SK-N-SH (cell line): ENCODE measurements around the gene TPMT. TPM values are rescaled to one million over a fixed set of nuclear protein-coding genes. Genes with fewer than 3 reads are reported as not detected.

Source experiments
- CTCF ChIA-PET: fragments of 300-600, 350-600 bp; formaldehyde crosslinking; extraction: SDS; loops from one replicate; lab custom pipeline; 2021; lab: Yijun Ruan, JAX
- POLR2A ChIA-PET: fragments of 350-600 bp; sonication (Branson Sonifier 250); formaldehyde crosslinking; extraction: SDS; loops from one replicate; lab custom pipeline; 2020; ENCODE audit warnings: antibody characterized with exemption, inconsistent platforms; lab: Yijun Ruan, JAX
- DNase-seq: peaks from one replicate; pipeline ENCODE4 v3.0.0; 2012
- H2AFZ ChIP-seq: fragments of 200-600 bp; sonication (generic); 2 replicates; pipeline ENCODE4 v1.8.1; 2016; ENCODE audit warnings: antibody characterized with exemption, mild to moderate bottlenecking, low read depth
- H3F3A ChIP-seq: fragments of 200-600 bp; sonication (generic); replicated peaks from 2 replicates; pipeline ENCODE3; 2016; ENCODE audit warnings: antibody characterized with exemption, mild to moderate bottlenecking; ENCODE audit not compliant: insufficient read depth
- H3K27ac ChIP-seq, 2 experiments: fragments of 200-500 bp in 1 of 2; fragments of 200-600 bp in 1 of 2; sonication (Bioruptor generic) in 1 of 2; sonication (generic), shearing (Covaris generic) in 1 of 2; 2 replicates each; pipeline versions ENCODE4 v1.5.1 to v1.6.1; 2014 to 2016; ENCODE audit warnings: low read depth in 2 of 2, inconsistent platforms in 1 of 2, low read length in 1 of 2, mild to moderate bottlenecking in 1 of 2, mixed read lengths in 1 of 2
- H3K27me3 ChIP-seq: fragments of 200-600 bp; sonication (generic), shearing (Covaris generic); 2 replicates; pipeline ENCODE4 v1.6.1; 2016; ENCODE audit warnings: mixed run types; ENCODE audit not compliant: insufficient read depth
- H3K36me3 ChIP-seq, 2 experiments: fragments of 200-500 bp in 1 of 2; fragments of 200-600 bp in 1 of 2; sonication (Bioruptor generic) in 1 of 2; sonication (generic) in 1 of 2; replicated peaks in 1 of 2; 2 replicates each; pipeline versions ENCODE3 to v1.5.1; 2014 to 2016; ENCODE audit warnings: low read length in 1 of 2, mild to moderate bottlenecking in 1 of 2; ENCODE audit not compliant: insufficient read depth in 2 of 2, control insufficient read depth in 1 of 2
- H3K4me1 ChIP-seq, 2 experiments: fragments of 200-500 bp in 1 of 2; fragments of 200-600 bp in 1 of 2; sonication (Bioruptor generic) in 1 of 2; sonication (generic), shearing (Covaris generic) in 1 of 2; 2 replicates each; pipeline versions ENCODE4 v1.5.1 to v1.6.1; 2014 to 2016; ENCODE audit warnings: low read depth in 1 of 2, low read length in 1 of 2, mixed run types in 1 of 2; ENCODE audit not compliant: insufficient read depth in 2 of 2, control insufficient read depth in 1 of 2
- H3K4me2 ChIP-seq: fragments of 200-600 bp; sonication (generic), shearing (Covaris generic); 2 replicates; pipeline ENCODE4 v1.6.1; 2017; ENCODE audit warnings: mixed run types
- H3K4me3 ChIP-seq, 2 experiments: fragments of 200-500 bp in 1 of 2; fragments of 200-600 bp in 1 of 2; sonication (Bioruptor generic) in 1 of 2; sonication (generic), shearing (Covaris generic) in 1 of 2; 2 replicates each; pipeline versions ENCODE4 v1.5.1 to v1.8.1; 2014 to 2016; ENCODE audit warnings: low read depth in 2 of 2, inconsistent platforms in 1 of 2, low read length in 1 of 2, mild to moderate bottlenecking in 1 of 2, mixed read lengths in 1 of 2, moderate library complexity in 1 of 2
- H3K79me2 ChIP-seq: fragments of 200-600 bp; sonication (generic); 2 replicates; pipeline ENCODE4 v1.8.1; 2017; ENCODE audit warnings: mild to moderate bottlenecking; ENCODE audit not compliant: insufficient read depth
- H3K9ac ChIP-seq: fragments of 200-600 bp; sonication (generic); 2 replicates; pipeline ENCODE4 v1.6.1; 2017; ENCODE audit warnings: mixed run types
- H3K9me2 ChIP-seq: fragments of 200-600 bp; sonication (generic); 2 replicates; pipeline ENCODE4 v1.6.1; 2017; ENCODE audit warnings: mixed run types
- H3K9me3 ChIP-seq: fragments of 200-600 bp; sonication (generic); 2 replicates; pipeline ENCODE4 v1.6.1; 2017; ENCODE audit warnings: mixed run types, mild to moderate bottlenecking, moderate library complexity
- H4K20me1 ChIP-seq: fragments of 200-600 bp; sonication (generic); 2 replicates; pipeline ENCODE4 v1.6.1; 2017; ENCODE audit warnings: mild to moderate bottlenecking, mixed run types; ENCODE audit not compliant: insufficient read depth
- CHD2 ChIP-seq: fragments of 150-350 bp; IDR thresholded peaks from 2 replicates; pipeline ENCODE4 v1.6.1; 2018; ENCODE audit warnings: low read length; ENCODE audit not compliant: partially characterized antibody
- EP300 ChIP-seq, 2 experiments: IDR thresholded peaks; 2 replicates each; pipeline versions ENCODE4 v1.4.0 to v1.6.1; 2012; ENCODE audit warnings: borderline replicate concordance in 1 of 2, low read depth in 1 of 2, low read length in 1 of 2
- EZH2phosphoT487 ChIP-seq: fragments of 200-600 bp; sonication (generic); IDR thresholded peaks from 2 replicates; pipeline ENCODE4 v1.6.1; 2017; ENCODE audit warnings: low read depth, mixed run types, mild to moderate bottlenecking, antibody characterized with exemption, moderate library complexity, borderline replicate concordance
- GABPA ChIP-seq: IDR thresholded peaks from 2 replicates; pipeline ENCODE4 v1.4.0; 2012; ENCODE audit warnings: low read depth, mild to moderate bottlenecking
- GATA2 ChIP-seq: sonication (generic); formaldehyde crosslinking; IDR thresholded peaks from 2 replicates; pipeline ENCODE4 v1.5.0; 2020; ENCODE audit warnings: mild to moderate bottlenecking, missing genetic modification reagents
- JUND ChIP-seq: IDR thresholded peaks from 2 replicates; pipeline ENCODE4 v1.4.0; 2012
- NRF1 ChIP-seq: IDR thresholded peaks from 2 replicates; pipeline ENCODE4 v1.6.1; 2012; ENCODE audit warnings: low read depth, mild to moderate bottlenecking, low read length
- POLR2AphosphoS5 ChIP-seq: IDR thresholded peaks from 2 replicates; pipeline ENCODE4 v1.6.1; 2012; ENCODE audit warnings: low read depth, low read length
- RAD21 ChIP-seq: IDR thresholded peaks from 2 replicates; pipeline ENCODE4 v1.6.1; 2012; ENCODE audit warnings: mild to moderate bottlenecking, low read length
- TAF1 ChIP-seq: IDR thresholded peaks from 2 replicates; pipeline ENCODE4 v1.6.1; 2012; ENCODE audit warnings: low read depth, mild to moderate bottlenecking, low read length, moderate library complexity, borderline replicate concordance
- TEAD4 ChIP-seq: IDR thresholded peaks from 2 replicates; pipeline ENCODE4 v1.4.0; 2012; ENCODE audit warnings: mild to moderate bottlenecking, borderline replicate concordance; ENCODE audit not compliant: insufficient read depth
- WGBS: methylation state at CpG from one replicate; pipeline ENCODE4 v1.1.6; 2017; ENCODE audit warnings: low lambda C conversion rate; 5-methylcytosine and 5-hydroxymethylcytosine counted together
- polyA plus RNA-seq, 3 experiments: library from polyadenylated mRNA; depleted of rRNA; stranded (reverse); fragments of >200 nt; gene quantifications; 2 replicates each; pipeline ENCODE4 v1.2.3, GENCODE V29; 2012
- TF ChIP-seq, protein P1 (sequence below): fragments of 150-350 bp; IDR thresholded peaks from 2 replicates; pipeline ENCODE4 v1.6.1; 2016; ENCODE audit warnings: mild to moderate bottlenecking, low read depth, low read length
- TF ChIP-seq, protein P2 (sequence below): fragments of 200-600 bp; sonication (generic); IDR thresholded peaks from 2 replicates; pipeline ENCODE4 v1.6.1; 2017; ENCODE audit warnings: antibody characterized with exemption, mild to moderate bottlenecking, moderate library complexity
- TF ChIP-seq, protein P3 (sequence below): IDR thresholded peaks from 2 replicates; pipeline ENCODE4 v1.6.1; 2012; ENCODE audit warnings: mild to moderate bottlenecking, low read depth, low read length, moderate library complexity
- TF ChIP-seq, protein P4 (sequence below): IDR thresholded peaks from 2 replicates; pipeline ENCODE4 v1.4.0; 2012; ENCODE audit warnings: low read depth, borderline replicate concordance
- TF ChIP-seq, protein P5 (sequence below): IDR thresholded peaks from 2 replicates; pipeline ENCODE4 v1.4.0; 2012; ENCODE audit warnings: low read depth, borderline replicate concordance
- TF ChIP-seq, protein P6 (sequence below): IDR thresholded peaks from 2 replicates; pipeline ENCODE4 v1.4.0; 2012; ENCODE audit warnings: low read depth

TPMT gene
- polyA plus RNA-seq, 1 of the 3 experiments (the other 2 are of a cell fraction): 8.1 TPM

DNA sequence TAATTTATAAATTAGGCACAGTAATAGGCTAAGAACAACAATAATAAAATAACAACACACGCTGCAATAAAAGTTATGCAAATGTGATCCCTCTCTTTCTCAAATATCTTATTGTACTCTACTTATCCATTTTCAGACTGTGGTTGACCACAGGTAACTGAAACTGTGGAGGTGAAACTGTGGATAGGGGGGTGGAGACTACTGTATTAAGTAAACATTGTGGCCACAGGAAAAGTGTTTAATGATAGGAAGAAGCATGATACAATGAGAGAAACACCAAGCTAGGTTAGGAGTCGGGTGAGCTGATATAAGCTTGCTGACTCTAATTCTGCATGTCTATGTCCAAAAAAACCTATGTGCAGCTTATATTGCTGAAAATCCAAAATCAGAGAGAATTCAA, 55.4 kb downstream of the TPMT start:
- POLR2A ChIA-PET: no interaction called here
- Histone ChIP-seq H3F3A (no peaks in the 10 kb centered on the region), H3K36me3 (no peaks in the 10 kb centered on the region), H3K27ac (no peak overlapping the region), H3K4me1 (no peaks in the 10 kb centered on the region), H3K9me2 (no peaks in the 10 kb centered on the region), H3K79me2 (no peaks in the 10 kb centered on the region), H4K20me1 (no peaks in the 10 kb centered on the region), H3K9me3 (no peaks in the 10 kb centered on the region), H3K9ac (no peak overlapping the region), H3K4me3 (no peak overlapping the region), H2AFZ (no peak overlapping the region)
- CTCF ChIA-PET: interaction anchor here (1.0 to 1.2 kb wide), 2 partner anchors 9 to 284 kb away, joined by 3 to 5 read pairs; no protein-coding TSS in a partner anchor
- no peak for DNase-seq
- WGBS: 91% methylated on average over 2 of the region's 2 CpGs
- TF ChIP-seq, protein P1, sequence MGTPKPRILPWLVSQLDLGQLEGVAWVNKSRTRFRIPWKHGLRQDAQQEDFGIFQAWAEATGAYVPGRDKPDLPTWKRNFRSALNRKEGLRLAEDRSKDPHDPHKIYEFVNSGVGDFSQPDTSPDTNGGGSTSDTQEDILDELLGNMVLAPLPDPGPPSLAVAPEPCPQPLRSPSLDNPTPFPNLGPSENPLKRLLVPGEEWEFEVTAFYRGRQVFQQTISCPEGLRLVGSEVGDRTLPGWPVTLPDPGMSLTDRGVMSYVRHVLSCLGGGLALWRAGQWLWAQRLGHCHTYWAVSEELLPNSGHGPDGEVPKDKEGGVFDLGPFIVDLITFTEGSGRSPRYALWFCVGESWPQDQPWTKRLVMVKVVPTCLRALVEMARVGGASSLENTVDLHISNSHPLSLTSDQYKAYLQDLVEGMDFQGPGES: no peak
- TF ChIP-seq RAD21: no peak
- TF ChIP-seq POLR2AphosphoS5: no peak
- TF ChIP-seq EP300 (IDR thresholded peaks at IDR 0.05; ENCODE audit: borderline replicate concordance in 1 of 2, low read depth in 1 of 2, low read length in 1 of 2): no peak
- TF ChIP-seq, protein P2, sequence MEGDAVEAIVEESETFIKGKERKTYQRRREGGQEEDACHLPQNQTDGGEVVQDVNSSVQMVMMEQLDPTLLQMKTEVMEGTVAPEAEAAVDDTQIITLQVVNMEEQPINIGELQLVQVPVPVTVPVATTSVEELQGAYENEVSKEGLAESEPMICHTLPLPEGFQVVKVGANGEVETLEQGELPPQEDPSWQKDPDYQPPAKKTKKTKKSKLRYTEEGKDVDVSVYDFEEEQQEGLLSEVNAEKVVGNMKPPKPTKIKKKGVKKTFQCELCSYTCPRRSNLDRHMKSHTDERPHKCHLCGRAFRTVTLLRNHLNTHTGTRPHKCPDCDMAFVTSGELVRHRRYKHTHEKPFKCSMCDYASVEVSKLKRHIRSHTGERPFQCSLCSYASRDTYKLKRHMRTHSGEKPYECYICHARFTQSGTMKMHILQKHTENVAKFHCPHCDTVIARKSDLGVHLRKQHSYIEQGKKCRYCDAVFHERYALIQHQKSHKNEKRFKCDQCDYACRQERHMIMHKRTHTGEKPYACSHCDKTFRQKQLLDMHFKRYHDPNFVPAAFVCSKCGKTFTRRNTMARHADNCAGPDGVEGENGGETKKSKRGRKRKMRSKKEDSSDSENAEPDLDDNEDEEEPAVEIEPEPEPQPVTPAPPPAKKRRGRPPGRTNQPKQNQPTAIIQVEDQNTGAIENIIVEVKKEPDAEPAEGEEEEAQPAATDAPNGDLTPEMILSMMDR: no peak
- TF ChIP-seq, protein P3, sequence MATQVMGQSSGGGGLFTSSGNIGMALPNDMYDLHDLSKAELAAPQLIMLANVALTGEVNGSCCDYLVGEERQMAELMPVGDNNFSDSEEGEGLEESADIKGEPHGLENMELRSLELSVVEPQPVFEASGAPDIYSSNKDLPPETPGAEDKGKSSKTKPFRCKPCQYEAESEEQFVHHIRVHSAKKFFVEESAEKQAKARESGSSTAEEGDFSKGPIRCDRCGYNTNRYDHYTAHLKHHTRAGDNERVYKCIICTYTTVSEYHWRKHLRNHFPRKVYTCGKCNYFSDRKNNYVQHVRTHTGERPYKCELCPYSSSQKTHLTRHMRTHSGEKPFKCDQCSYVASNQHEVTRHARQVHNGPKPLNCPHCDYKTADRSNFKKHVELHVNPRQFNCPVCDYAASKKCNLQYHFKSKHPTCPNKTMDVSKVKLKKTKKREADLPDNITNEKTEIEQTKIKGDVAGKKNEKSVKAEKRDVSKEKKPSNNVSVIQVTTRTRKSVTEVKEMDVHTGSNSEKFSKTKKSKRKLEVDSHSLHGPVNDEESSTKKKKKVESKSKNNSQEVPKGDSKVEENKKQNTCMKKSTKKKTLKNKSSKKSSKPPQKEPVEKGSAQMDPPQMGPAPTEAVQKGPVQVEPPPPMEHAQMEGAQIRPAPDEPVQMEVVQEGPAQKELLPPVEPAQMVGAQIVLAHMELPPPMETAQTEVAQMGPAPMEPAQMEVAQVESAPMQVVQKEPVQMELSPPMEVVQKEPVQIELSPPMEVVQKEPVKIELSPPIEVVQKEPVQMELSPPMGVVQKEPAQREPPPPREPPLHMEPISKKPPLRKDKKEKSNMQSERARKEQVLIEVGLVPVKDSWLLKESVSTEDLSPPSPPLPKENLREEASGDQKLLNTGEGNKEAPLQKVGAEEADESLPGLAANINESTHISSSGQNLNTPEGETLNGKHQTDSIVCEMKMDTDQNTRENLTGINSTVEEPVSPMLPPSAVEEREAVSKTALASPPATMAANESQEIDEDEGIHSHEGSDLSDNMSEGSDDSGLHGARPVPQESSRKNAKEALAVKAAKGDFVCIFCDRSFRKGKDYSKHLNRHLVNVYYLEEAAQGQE: no peak
- TF ChIP-seq GATA2 (CRISPR knock-in tag): no peak
- TF ChIP-seq JUND: no peak
- TF ChIP-seq, protein P4, sequence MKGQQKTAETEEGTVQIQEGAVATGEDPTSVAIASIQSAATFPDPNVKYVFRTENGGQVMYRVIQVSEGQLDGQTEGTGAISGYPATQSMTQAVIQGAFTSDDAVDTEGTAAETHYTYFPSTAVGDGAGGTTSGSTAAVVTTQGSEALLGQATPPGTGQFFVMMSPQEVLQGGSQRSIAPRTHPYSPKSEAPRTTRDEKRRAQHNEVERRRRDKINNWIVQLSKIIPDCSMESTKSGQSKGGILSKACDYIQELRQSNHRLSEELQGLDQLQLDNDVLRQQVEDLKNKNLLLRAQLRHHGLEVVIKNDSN: no peak
- no peak for TF ChIP-seq TEAD4
- TF ChIP-seq GABPA: no peak
- TF ChIP-seq, protein P5, sequence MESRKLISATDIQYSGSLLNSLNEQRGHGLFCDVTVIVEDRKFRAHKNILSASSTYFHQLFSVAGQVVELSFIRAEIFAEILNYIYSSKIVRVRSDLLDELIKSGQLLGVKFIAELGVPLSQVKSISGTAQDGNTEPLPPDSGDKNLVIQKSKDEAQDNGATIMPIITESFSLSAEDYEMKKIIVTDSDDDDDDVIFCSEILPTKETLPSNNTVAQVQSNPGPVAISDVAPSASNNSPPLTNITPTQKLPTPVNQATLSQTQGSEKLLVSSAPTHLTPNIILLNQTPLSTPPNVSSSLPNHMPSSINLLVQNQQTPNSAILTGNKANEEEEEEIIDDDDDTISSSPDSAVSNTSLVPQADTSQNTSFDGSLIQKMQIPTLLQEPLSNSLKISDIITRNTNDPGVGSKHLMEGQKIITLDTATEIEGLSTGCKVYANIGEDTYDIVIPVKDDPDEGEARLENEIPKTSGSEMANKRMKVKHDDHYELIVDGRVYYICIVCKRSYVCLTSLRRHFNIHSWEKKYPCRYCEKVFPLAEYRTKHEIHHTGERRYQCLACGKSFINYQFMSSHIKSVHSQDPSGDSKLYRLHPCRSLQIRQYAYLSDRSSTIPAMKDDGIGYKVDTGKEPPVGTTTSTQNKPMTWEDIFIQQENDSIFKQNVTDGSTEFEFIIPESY: no peak
- TF ChIP-seq EZH2phosphoT487: no peak
- TF ChIP-seq, protein P6, sequence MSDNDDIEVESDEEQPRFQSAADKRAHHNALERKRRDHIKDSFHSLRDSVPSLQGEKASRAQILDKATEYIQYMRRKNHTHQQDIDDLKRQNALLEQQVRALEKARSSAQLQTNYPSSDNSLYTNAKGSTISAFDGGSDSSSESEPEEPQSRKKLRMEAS: no peak
- no peak for TF ChIP-seq NRF1
- no peak for TF ChIP-seq CHD2
- TF ChIP-seq TAF1: no peak
- TF ChIP-seq, all 33 proteins: peak for 0
- Histone ChIP-seq H3K27me3 (no peaks in the 10 kb centered on the region), H3K4me2 (no peak overlapping the region)
